Measurements from ENCODE around the gene MIOX. TPM values are rescaled to one million over a fixed set of nuclear protein-coding genes. Genes with fewer than 3 reads are reported as not detected.
A peak's percentile ranks its signal among the peaks of the same experiment; 100 is the strongest.

MIOX gene
- total and polyA plus RNA-seq, 9 of the 15 experiments (the other 6 are each of a cell fraction or from before 2014, with no cell fraction given) = 0.08 TPM; not detected in 8

- TF ChIP-seq E2F5 (CRISPR knock-in tag; IDR thresholded peaks at IDR 0.05) (no peak; the same call in 1 of the 2 replicates), LEF1 (IDR thresholded peaks at IDR 0.05) (no peak), MAFG (tag; conservative IDR thresholded peaks at IDR 0.05) (no peak), MTA2 (IDR thresholded peaks at IDR 0.05; ENCODE audit: low read depth) (no peak), DDX20 (tag; IDR thresholded peaks at IDR 0.05; ENCODE audit: low read depth) (no peak), PRPF4 (IDR thresholded peaks at IDR 0.05; ENCODE audit: insufficient read depth, low read depth, low read length, poor library complexity, severe bottlenecking) (no peak), HMG20A (CRISPR knock-in tag; conservative IDR thresholded peaks at IDR 0.05) (no peak), FUS (optimal IDR thresholded peaks at IDR 0.05; ENCODE audit: low read depth, low read length) (peak; percentile 36), ZNF354B (CRISPR knock-in tag; IDR thresholded peaks at IDR 0.05) (no peak), BRD4 (IDR thresholded peaks at IDR 0.05) (no peak), CTBP1 (IDR thresholded peaks at IDR 0.05; ENCODE audit: borderline replicate concordance) (peak; percentile 60), MEIS2 (IDR thresholded peaks at IDR 0.05; ENCODE audit: partially characterized antibody) (peak; percentile 97), ID3 (CRISPR knock-in tag; IDR thresholded peaks at IDR 0.05) (no peak), ID3 (tag; IDR thresholded peaks at IDR 0.05) (peak; percentile 70; the same call in 1 of the 2 replicates), NR2C2 (CRISPR knock-in tag; IDR thresholded peaks at IDR 0.05) (no peak), NR2C2 (tag; IDR thresholded peaks at IDR 0.05) (peak; percentile 39; the same call in 1 of the 2 replicates), CCAR2 (IDR thresholded peaks at IDR 0.05; ENCODE audit: low read depth, low read length) (no peak), ZNF76 (CRISPR knock-in tag; IDR thresholded peaks at IDR 0.05; ENCODE audit: borderline replicate concordance) (no peak), SMAD2 (IDR thresholded peaks at IDR 0.05; ENCODE audit: low read depth, low read length) (no peak), PHB (CRISPR knock-in tag; IDR thresholded peaks at IDR 0.05) (0 out of 2 replicates have a peak, but pooled peaks have one; percentile 17), HCFC1 (IDR thresholded peaks at IDR 0.05; ENCODE audit: low read depth, low read length) (0 out of 2 replicates have a peak, but pooled peaks have one; percentile 10), GABPB2 (CRISPR knock-in tag; conservative IDR thresholded peaks at IDR 0.05) (no peak), ZZZ3 (IDR thresholded peaks at IDR 0.05) (no peak), CBFA2T2 (conservative IDR thresholded peaks at IDR 0.05) (peak; percentile 83), RAD51 (IDR thresholded peaks at IDR 0.05; ENCODE audit: borderline replicate concordance, low read depth) (peak; percentile 97), MCM3 (IDR thresholded peaks at IDR 0.05) (no peak), SAP30 (IDR thresholded peaks at IDR 0.05; ENCODE audit: borderline replicate concordance, insufficient read depth, low read depth, low read length, poor library complexity, severe bottlenecking) (no peak)
- TF ChIP-seq, protein P1, sequence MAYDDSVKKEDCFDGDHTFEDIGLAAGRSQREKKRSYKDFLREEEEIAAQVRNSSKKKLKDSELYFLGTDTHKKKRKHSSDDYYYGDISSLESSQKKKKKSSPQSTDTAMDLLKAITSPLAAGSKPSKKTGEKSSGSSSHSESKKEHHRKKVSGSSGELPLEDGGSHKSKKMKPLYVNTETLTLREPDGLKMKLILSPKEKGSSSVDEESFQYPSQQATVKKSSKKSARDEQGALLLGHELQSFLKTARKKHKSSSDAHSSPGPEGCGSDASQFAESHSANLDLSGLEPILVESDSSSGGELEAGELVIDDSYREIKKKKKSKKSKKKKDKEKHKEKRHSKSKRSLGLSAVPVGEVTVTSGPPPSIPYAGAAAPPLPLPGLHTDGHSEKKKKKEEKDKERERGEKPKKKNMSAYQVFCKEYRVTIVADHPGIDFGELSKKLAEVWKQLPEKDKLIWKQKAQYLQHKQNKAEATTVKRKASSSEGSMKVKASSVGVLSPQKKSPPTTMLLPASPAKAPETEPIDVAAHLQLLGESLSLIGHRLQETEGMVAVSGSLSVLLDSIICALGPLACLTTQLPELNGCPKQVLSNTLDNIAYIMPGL (CRISPR knock-in tag; IDR thresholded peaks at IDR 0.05) = no peak
These were observed 38.6 kb downstream of the MIOX start, which contains the start of gene SCO2 (continued) for GRCh38 chr22:50525104-50525857.
